Renal cortical epithelial cell (primary cell): ENCODE measurements around the gene AOPEP. TPM values are rescaled to one million over a fixed set of nuclear protein-coding genes. Genes with fewer than 3 reads are reported as not detected.

Experiments
- DNase-seq: peaks from one replicate; pipeline ENCODE4 v3.0.0-alpha.2; 2011; ENCODE audit warnings: low read depth
- total RNA-seq: library from RNA; depleted of rRNA; stranded (reverse); fragments of >200 nt; gene quantifications from 2 replicates; pipeline ENCODE4 v1.2.3, GENCODE V29; 2014

The AOPEP gene
- 66.3 and 133 TPM in 2 replicates for total RNA-seq

GRCh38 chr9:94726495-94727191, at the start of gene AOPEP:
Gene AOPEP (plus strand): TSS chr9:94726699. CDS start chr9:94759784, 33,085 bp downstream.
- DNase-seq = peak; percentile 83

GRCh38 chr9:94677929-94678328, 48.6 kb upstream of the AOPEP start:
- no peak for DNase-seq

GRCh38 chr9:94679587-94679986, 46.9 kb upstream of the AOPEP start:
- DNase-seq = no peak

- no peak for DNase-seq
These were observed 46.5 kb upstream of the AOPEP start for GRCh38 chr9:94680020-94680419.

- DNase-seq = no peak
These were observed 45.9 kb upstream of the AOPEP start for GRCh38 chr9:94680621-94681020.

GRCh38 chr9:94681508-94681907, 45.0 kb upstream of the AOPEP start:
- peak; percentile 71 for DNase-seq

- no peak for DNase-seq
These were observed 41.1 kb upstream of the AOPEP start for GRCh38 chr9:94685359-94685758.

GRCh38 chr9:94687451-94687850, 39.0 kb upstream of the AOPEP start:
- DNase-seq = peak; percentile 17

- DNase-seq = no peak
These were observed 36.2 kb upstream of the AOPEP start for GRCh38 chr9:94690344-94690743.

- DNase-seq = peak; percentile 99
These were observed 33.9 kb upstream of the AOPEP start for GRCh38 chr9:94692601-94693000.

GRCh38 chr9:94693485-94694204, 32.9 kb upstream of the AOPEP start:
- no peak for DNase-seq

- no peak for DNase-seq
These were observed 30.0 kb upstream of the AOPEP start for GRCh38 chr9:94696545-94696944.

GRCh38 chr9:94697972-94698581, 28.4 kb upstream of the AOPEP start:
- peak; percentile 97 for DNase-seq

- peak; percentile 47 for DNase-seq
These were observed 26.7 kb upstream of the AOPEP start for GRCh38 chr9:94699715-94700373.

GRCh38 chr9:94700445-94700844, 26.1 kb upstream of the AOPEP start:
- peak; percentile 7 for DNase-seq

- DNase-seq = peak; percentile 65
These were observed 22.9 kb upstream of the AOPEP start for GRCh38 chr9:94703488-94704140.

- DNase-seq = no peak
These were observed 21.3 kb upstream of the AOPEP start for GRCh38 chr9:94705162-94705702.

- no peak for DNase-seq
These were observed 19.6 kb upstream of the AOPEP start for GRCh38 chr9:94706922-94707321.

- no peak for DNase-seq
These were observed 12.9 kb upstream of the AOPEP start for GRCh38 chr9:94713436-94714215.

GRCh38 chr9:94714494-94714893, 12.0 kb upstream of the AOPEP start:
- DNase-seq = no peak

- DNase-seq = no peak
These were observed 8.7 kb upstream of the AOPEP start for GRCh38 chr9:94717761-94718160.
